Testis (tissue), 2 donors: ENCODE data around the gene CFAP53.

ENCODE experiments used
- POLR2A ChIP-seq: fragments of 450-650 bp; IDR thresholded peaks from one replicate; pipeline ENCODE4 v1.6.1; 2017; ENCODE audit warnings: antibody characterized with exemption, mild to moderate bottlenecking, moderate library complexity
- TF ChIP-seq, protein P1 (sequence below), 3 experiments: fragments of 450-650 bp in 2 of 3; fragments of 200-600 bp in 1 of 3; sonication (generic) in 1 of 3; IDR thresholded peaks; one replicate each; pipeline ENCODE4 v1.5.1; 2016 to 2019; ENCODE audit warnings: antibody characterized with exemption in 3 of 3, mild to moderate bottlenecking in 2 of 3, moderate library complexity in 1 of 3

DNA sequence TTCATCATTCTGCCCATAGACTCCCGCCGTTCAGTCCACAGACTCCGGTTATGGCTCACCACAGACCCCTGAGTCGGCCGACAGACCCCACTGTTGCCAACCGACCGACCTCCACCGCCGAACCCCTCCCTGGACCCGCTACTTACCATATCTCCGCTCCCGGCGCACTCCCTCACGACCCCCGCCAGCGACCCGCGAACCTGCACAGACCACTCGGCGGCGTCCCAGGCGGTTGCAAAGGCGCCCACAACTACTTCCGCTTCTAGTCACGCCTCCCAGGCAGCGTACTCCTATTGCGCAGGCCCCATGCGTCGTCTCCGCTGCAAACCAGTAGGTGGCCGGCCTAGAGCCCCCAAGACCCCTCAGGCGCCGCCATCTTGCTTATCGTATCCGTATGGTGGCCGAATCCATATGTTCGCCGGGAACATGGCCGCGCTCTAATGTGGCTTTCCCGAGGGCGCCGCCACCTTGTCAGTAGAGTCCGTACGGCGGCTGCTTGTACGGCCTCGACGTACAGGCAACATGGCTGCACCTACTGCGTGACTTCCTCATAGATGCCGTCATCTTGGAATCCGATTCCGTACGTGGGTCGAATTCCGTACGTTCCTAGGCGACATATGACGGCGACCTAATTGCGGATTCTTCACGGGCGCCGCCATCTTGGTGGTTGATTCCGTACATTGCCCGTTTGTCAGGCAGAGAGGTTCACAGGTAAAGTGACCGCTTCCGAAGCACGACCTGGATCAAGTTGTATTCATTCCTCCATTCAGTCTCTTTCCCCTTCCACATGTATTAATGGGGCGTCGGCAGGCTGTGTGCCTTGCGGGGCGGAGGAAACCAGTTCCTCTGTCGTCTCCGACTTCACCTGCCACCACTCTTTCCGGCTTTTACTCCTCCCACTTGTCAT, 21.4 kb upstream of the CFAP53 start, which contains the start of gene CXXC1:
- TF ChIP-seq POLR2A = no peak
- TF ChIP-seq, protein P1, sequence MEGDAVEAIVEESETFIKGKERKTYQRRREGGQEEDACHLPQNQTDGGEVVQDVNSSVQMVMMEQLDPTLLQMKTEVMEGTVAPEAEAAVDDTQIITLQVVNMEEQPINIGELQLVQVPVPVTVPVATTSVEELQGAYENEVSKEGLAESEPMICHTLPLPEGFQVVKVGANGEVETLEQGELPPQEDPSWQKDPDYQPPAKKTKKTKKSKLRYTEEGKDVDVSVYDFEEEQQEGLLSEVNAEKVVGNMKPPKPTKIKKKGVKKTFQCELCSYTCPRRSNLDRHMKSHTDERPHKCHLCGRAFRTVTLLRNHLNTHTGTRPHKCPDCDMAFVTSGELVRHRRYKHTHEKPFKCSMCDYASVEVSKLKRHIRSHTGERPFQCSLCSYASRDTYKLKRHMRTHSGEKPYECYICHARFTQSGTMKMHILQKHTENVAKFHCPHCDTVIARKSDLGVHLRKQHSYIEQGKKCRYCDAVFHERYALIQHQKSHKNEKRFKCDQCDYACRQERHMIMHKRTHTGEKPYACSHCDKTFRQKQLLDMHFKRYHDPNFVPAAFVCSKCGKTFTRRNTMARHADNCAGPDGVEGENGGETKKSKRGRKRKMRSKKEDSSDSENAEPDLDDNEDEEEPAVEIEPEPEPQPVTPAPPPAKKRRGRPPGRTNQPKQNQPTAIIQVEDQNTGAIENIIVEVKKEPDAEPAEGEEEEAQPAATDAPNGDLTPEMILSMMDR (IDR thresholded peaks at IDR 0.05) = peak; percentile 19 to 60 (median 52)
